ENCODE measurements around the gene SLC2A2.

DNA sequence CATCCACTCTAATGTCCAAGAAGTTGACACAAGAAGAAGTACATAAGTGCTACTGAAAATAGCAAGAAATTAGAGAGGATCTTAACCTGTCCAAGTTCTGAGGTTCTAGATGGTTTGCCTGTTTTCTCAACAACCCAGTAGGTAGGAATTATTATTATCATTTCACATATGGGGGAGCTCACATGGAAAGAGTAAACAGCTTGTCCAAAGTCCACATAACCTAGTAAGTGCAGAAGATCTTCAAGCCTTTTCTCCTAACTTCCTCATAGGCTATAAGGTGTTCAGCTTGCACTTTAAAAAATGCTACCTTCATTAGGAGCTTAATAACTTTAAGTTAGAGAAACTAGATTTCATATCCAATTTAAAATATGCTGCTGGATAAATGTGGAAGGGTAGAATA lies 3.0 kb downstream of the SLC2A2 start:
- TF ChIP-seq CTCF (IDR thresholded peaks at IDR 0.05): no peak
- TF ChIP-seq POLR2A (IDR thresholded peaks at IDR 0.05): no peak

Measured in heart left ventricle (tissue), 13 donors.